Stimulated activated CD4-positive, alpha-beta T cell treated with anti-CD3 and anti-CD28 coated beads, Interleukin-4, amount 100 ng/mL, for 48 hours (primary cell): Measurements from ENCODE around the gene TIMP1.

Experiments used
- DNase-seq, 2 donors: peaks; one replicate each; pipeline ENCODE4 v3.0.0-alpha.2; 2020; ENCODE audit warnings: low read depth in 2 of 2

TIMP1 gene

GRCh38 chrX:47573341-47574075 lies 8.7 kb upstream of the TIMP1 start:
- DNase-seq: no peak

- no peak for DNase-seq
Measured at GRCh38 chrX:47574076-47574546, 8.1 kb upstream of the TIMP1 start.

GRCh38 chrX:47574547-47575301 lies 7.5 kb upstream of the TIMP1 start:
- no peak for DNase-seq

GRCh38 chrX:47576021-47576898 lies 6.0 kb upstream of the TIMP1 start:
- DNase-seq: no peak

- no peak for DNase-seq
Measured at GRCh38 chrX:47577424-47577823, 4.8 kb upstream of the TIMP1 start.

- DNase-seq: no peak
Measured at GRCh38 chrX:47577901-47578300, 4.3 kb upstream of the TIMP1 start.

GRCh38 chrX:47578692-47579091 lies 3.5 kb upstream of the TIMP1 start:
- DNase-seq: no peak

- DNase-seq: peak in 1 of 2 donors; percentile 17
Measured at GRCh38 chrX:47579537-47579936, 2.7 kb upstream of the TIMP1 start.

GRCh38 chrX:47583240-47583861 lies 1.1 kb downstream of the TIMP1 start:
- no peak for DNase-seq

- no peak for DNase-seq
Measured at GRCh38 chrX:47584714-47585113, 2.5 kb downstream of the TIMP1 start.

- no peak for DNase-seq
Measured at GRCh38 chrX:47585273-47585672, 3.0 kb downstream of the TIMP1 start.

- no peak for DNase-seq
Measured at GRCh38 chrX:47586043-47586787, 4.0 kb downstream of the TIMP1 start.

- no peak for DNase-seq
Measured at GRCh38 chrX:47587091-47587891, 5.1 kb downstream of the TIMP1 start.

- no peak for DNase-seq
Measured at GRCh38 chrX:47587906-47588735, 5.9 kb downstream of the TIMP1 start.

- no peak for DNase-seq
Measured at GRCh38 chrX:47590984-47591383, 8.7 kb downstream of the TIMP1 start.

GRCh38 chrX:47593522-47593921 lies 11.3 kb downstream of the TIMP1 start:
- DNase-seq: no peak

- no peak for DNase-seq
Measured at GRCh38 chrX:47595716-47596251, 13.5 kb downstream of the TIMP1 start.

- no peak for DNase-seq
Measured at GRCh38 chrX:47596256-47596655, 14.0 kb downstream of the TIMP1 start.

GRCh38 chrX:47597222-47597621 lies 15.0 kb downstream of the TIMP1 start:
- DNase-seq: no peak
